Gastrocnemius medialis (tissue), 4 donors: Measurements from ENCODE around the gene MATN1.

Experiments
- CTCF ChIP-seq, 5 experiments: fragments of 450-650 bp in 3 of 5; fragments of 200-600 bp in 2 of 5; sonication (generic) in 2 of 5; IDR thresholded peaks in 4 of 5; conservative IDR thresholded peaks in 1 of 5; 1 replicate in 4 of 5; 2 replicates in 1 of 5; pipeline ENCODE4 v1.5.1; 2016 to 2019; ENCODE audit warnings: antibody characterized with exemption in 5 of 5, mild to moderate bottlenecking in 3 of 5, moderate library complexity in 3 of 5
- POLR2A ChIP-seq, 2 donors: fragments of 450-650 bp; IDR thresholded peaks; one replicate each; pipeline ENCODE4 v1.6.1; 2017; ENCODE audit warnings: antibody characterized with exemption in 2 of 2, mild to moderate bottlenecking in 2 of 2, moderate library complexity in 2 of 2

GRCh38 chr1:30751830-30752650 lies 28.7 kb upstream of the MATN1 start:
- TF ChIP-seq CTCF (IDR thresholded peaks at IDR 0.05 in 4 of 5, conservative IDR thresholded peaks at IDR 0.05 in 1 of 5) (no peak), POLR2A (IDR thresholded peaks at IDR 0.05) (no peak)
